ENCODE data around the gene TRIM24. TPM values are rescaled to one million over a fixed set of nuclear protein-coding genes. Genes with fewer than 3 reads are reported as not detected.
A peak's percentile ranks its signal among the peaks of the same experiment; 100 is the strongest.

The TRIM24 gene
- total and polyA plus RNA-seq, 4 donors, result 7.0 to 33.0 (median 17.4) TPM

DNA sequence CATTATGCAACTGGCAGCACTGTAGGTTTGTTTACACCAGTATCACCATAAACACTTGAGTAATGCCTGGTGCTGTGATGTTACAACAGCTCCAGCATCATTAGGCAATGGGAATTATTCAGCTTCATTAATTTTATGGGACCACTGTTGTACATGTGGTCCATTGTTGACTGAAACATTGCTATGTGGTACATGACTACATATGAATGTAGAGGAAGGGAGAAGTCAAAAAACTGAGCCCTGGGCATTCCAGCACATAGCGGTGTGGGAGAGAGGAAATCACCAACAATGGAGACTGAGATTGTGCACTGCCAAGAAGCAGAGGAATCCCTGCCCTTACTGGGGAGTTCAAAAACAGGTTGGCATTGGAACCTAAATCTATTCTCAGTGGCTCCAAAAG, 89.0 kb downstream of the TRIM24 start:
- DNase-seq (no peak), ATAC-seq (ENCODE audit: insufficient read depth, low FRiP score) (no peak)
- Histone ChIP-seq H3K27me3 (ENCODE audit: control insufficient read depth in 3 of 3, insufficient read depth in 3 of 3, low read length in 2 of 3) (no peaks in the 10 kb centered on the region), H3K36me3 (ENCODE audit: control insufficient read depth in 4 of 4, insufficient read depth in 4 of 4, low read length in 4 of 4) (peaks cover 11 to 64% (median 34%) of the 10 kb centered on the region in 4 donors), H3K27ac (ENCODE audit: low read depth in 1 of 2, low read length in 1 of 2) (peak overlapping the region in 1 of 2 donors; percentile 9), H3K9me3 (ENCODE audit: control insufficient read depth in 4 of 4, insufficient read depth in 3 of 4, low read length in 3 of 4) (peaks cover 0 to 4% (median 0%) of the 10 kb centered on the region in 4 donors), H3K9ac (ENCODE audit: insufficient read depth in 1 of 2, low read length in 2 of 2) (no peak overlapping the region), H3K4me3 (no peak overlapping the region), H3K4me1 (ENCODE audit: control insufficient read depth in 5 of 5, insufficient read depth in 5 of 5, low read length in 5 of 5) (peaks cover 0 to 4% (median 0%) of the 10 kb centered on the region in 5 donors)
- WGBS, 2 donors, result 70 to 88% methylated on average over 1 of the region's 1 CpG
- no peak for TF ChIP-seq CTCF (IDR thresholded peaks at IDR 0.05; ENCODE audit: control extremely low read depth, extremely low read depth)

- Histone ChIP-seq H3K9me3 (ENCODE audit: control insufficient read depth in 4 of 4, insufficient read depth in 3 of 4, low read length in 3 of 4) (peaks cover 0 to 7% (median 1%) of the 10 kb centered on the region in 4 donors), H3K4me3 (no peak overlapping the region), H3K36me3 (ENCODE audit: control insufficient read depth in 4 of 4, insufficient read depth in 4 of 4, low read length in 4 of 4) (peaks cover 15 to 64% (median 38%) of the 10 kb centered on the region in 4 donors), H3K4me1 (ENCODE audit: control insufficient read depth in 5 of 5, insufficient read depth in 5 of 5, low read length in 5 of 5) (peaks cover 0 to 4% (median 0%) of the 10 kb centered on the region in 5 donors), H3K27me3 (ENCODE audit: control insufficient read depth in 3 of 3, insufficient read depth in 3 of 3, low read length in 2 of 3) (no peaks in the 10 kb centered on the region), H3K27ac (ENCODE audit: low read depth in 1 of 2, low read length in 1 of 2) (no peak overlapping the region), H3K9ac (ENCODE audit: insufficient read depth in 1 of 2, low read length in 2 of 2) (no peak overlapping the region)
- DNase-seq (no peak), ATAC-seq (ENCODE audit: insufficient read depth, low FRiP score) (no peak)
- 96 to 100% methylated on average over 3 of the region's 3 CpGs for WGBS, 2 donors
- no peak for TF ChIP-seq CTCF (IDR thresholded peaks at IDR 0.05; ENCODE audit: control extremely low read depth, extremely low read depth)
Measured at GRCh38 chr7:138550337-138550736, 90.3 kb downstream of the TRIM24 start.

GRCh38 chr7:138551102-138551501, 91.0 kb downstream of the TRIM24 start:
- no peak for ATAC-seq (ENCODE audit: insufficient read depth, low FRiP score)
- Histone ChIP-seq H3K9ac (ENCODE audit: insufficient read depth in 1 of 2, low read length in 2 of 2) (no peak overlapping the region), H3K36me3 (ENCODE audit: control insufficient read depth in 4 of 4, insufficient read depth in 4 of 4, low read length in 4 of 4) (peaks cover 15 to 65% (median 38%) of the 10 kb centered on the region in 4 donors), H3K27ac (ENCODE audit: low read depth in 1 of 2, low read length in 1 of 2) (no peak overlapping the region), H3K4me3 (no peak overlapping the region), H3K4me1 (ENCODE audit: control insufficient read depth in 5 of 5, insufficient read depth in 5 of 5, low read length in 5 of 5) (peaks cover 0 to 4% (median 0%) of the 10 kb centered on the region in 5 donors), H3K27me3 (ENCODE audit: control insufficient read depth in 3 of 3, insufficient read depth in 3 of 3, low read length in 2 of 3) (no peaks in the 10 kb centered on the region), H3K9me3 (ENCODE audit: control insufficient read depth in 4 of 4, insufficient read depth in 3 of 4, low read length in 3 of 4) (peaks cover 0 to 7% (median 3%) of the 10 kb centered on the region in 4 donors)
- WGBS, 2 donors, result 92 to 93% methylated on average over 3 of the region's 3 CpGs
- TF ChIP-seq CTCF (IDR thresholded peaks at IDR 0.05; ENCODE audit: control extremely low read depth, extremely low read depth), result no peak
- no peak for DNase-seq

GRCh38 chr7:138553805-138554204, 93.7 kb downstream of the TRIM24 start:
- TF ChIP-seq CTCF (IDR thresholded peaks at IDR 0.05; ENCODE audit: control extremely low read depth, extremely low read depth), result no peak
- H3K9ac ChIP-seq (ENCODE audit: insufficient read depth in 1 of 2, low read length in 2 of 2), result no peak overlapping the region
- ATAC-seq (ENCODE audit: insufficient read depth, low FRiP score) (no peak), DNase-seq (no peak)
- H3K27me3 ChIP-seq (ENCODE audit: control insufficient read depth in 3 of 3, insufficient read depth in 3 of 3, low read length in 2 of 3), result no peaks in the 10 kb centered on the region
- 95 to 97% methylated on average over 4 of the region's 4 CpGs for WGBS, 2 donors
- peaks cover 0 to 4% (median 0%) of the 10 kb centered on the region in 5 donors for H3K4me1 ChIP-seq (ENCODE audit: control insufficient read depth in 5 of 5, insufficient read depth in 5 of 5, low read length in 5 of 5)
- peaks cover 16 to 28% (median 20%) of the 10 kb centered on the region in 4 donors for H3K9me3 ChIP-seq (ENCODE audit: control insufficient read depth in 4 of 4, insufficient read depth in 3 of 4, low read length in 3 of 4)
- H3K4me3 ChIP-seq, result no peak overlapping the region
- no peak overlapping the region for H3K27ac ChIP-seq (ENCODE audit: low read depth in 1 of 2, low read length in 1 of 2)
- H3K36me3 ChIP-seq (ENCODE audit: control insufficient read depth in 4 of 4, insufficient read depth in 4 of 4, low read length in 4 of 4), result peaks cover 25 to 77% (median 58%) of the 10 kb centered on the region in 4 donors
